H7 (cell line): Measurements from ENCODE around the gene CD6. TPM values are rescaled to one million over a fixed set of nuclear protein-coding genes. Genes with fewer than 3 reads are reported as not detected.
A peak's percentile ranks its signal among the peaks of the same experiment; 100 is the strongest.

Experiments used
- DNase-seq: peaks from one replicate; pipeline ENCODE4 v3.0.0; 2012
- H3K27me3 ChIP-seq: 2 replicates; pipeline ENCODE4 v1.6.0; 2011; ENCODE audit warnings: mild to moderate bottlenecking, low read length; ENCODE audit not compliant: control insufficient read depth, insufficient read depth
- H3K36me3 ChIP-seq: replicated peaks from 2 replicates; pipeline ENCODE4 v1.5.1; 2011; ENCODE audit warnings: low read length; ENCODE audit not compliant: control insufficient read depth, insufficient read depth
- H3K4me3 ChIP-seq: 2 replicates; pipeline ENCODE4 v1.5.1; 2011; ENCODE audit warnings: low read depth, mild to moderate bottlenecking, control low read depth, low read length, moderate library complexity; ENCODE audit not compliant: insufficient read depth
- total RNA-seq: library from RNA; depleted of rRNA; stranded (reverse); fragments of >200 nt; shearing (Covaris generic); gene quantifications from 2 replicates; pipeline ENCODE4 v1.2.3, GENCODE V29; 2014

The CD6 gene
- total RNA-seq, 1 experiment from 2014 or later, result not detected

- Histone ChIP-seq H3K4me3 (no peak overlapping the region), H3K27me3 (no peaks in the 10 kb centered on the region), H3K36me3 (no peaks in the 10 kb centered on the region)
- no peak for DNase-seq
Measured at GRCh38 chr11:60977836-60978235, 6.4 kb downstream of the CD6 start.

- no peak for DNase-seq
- Histone ChIP-seq H3K4me3 (no peak overlapping the region), H3K27me3 (no peaks in the 10 kb centered on the region), H3K36me3 (no peaks in the 10 kb centered on the region)
Measured at GRCh38 chr11:60978546-60979380, 7.3 kb downstream of the CD6 start.

GRCh38 chr11:60981515-60981914, 10.0 kb downstream of the CD6 start:
- Histone ChIP-seq H3K4me3 (no peak overlapping the region), H3K36me3 (no peaks in the 10 kb centered on the region), H3K27me3 (no peaks in the 10 kb centered on the region)
- no peak for DNase-seq

- Histone ChIP-seq H3K36me3 (no peaks in the 10 kb centered on the region), H3K27me3 (no peaks in the 10 kb centered on the region), H3K4me3 (no peak overlapping the region)
- no peak for DNase-seq
Measured at GRCh38 chr11:60982184-60982583, 10.7 kb downstream of the CD6 start.

GRCh38 chr11:60984149-60984548, 12.7 kb downstream of the CD6 start:
- DNase-seq, result no peak

GRCh38 chr11:60984636-60985035, 13.2 kb downstream of the CD6 start:
- H3K27me3 ChIP-seq, result no peaks in the 10 kb centered on the region
- H3K4me3 ChIP-seq, result no peak overlapping the region
- no peaks in the 10 kb centered on the region for H3K36me3 ChIP-seq
- peak; percentile 55 for DNase-seq

More at GRCh38 chr11:60984149-60984548, 12.7 kb downstream of the CD6 start:
- H3K36me3 ChIP-seq, result no peaks in the 10 kb centered on the region
- no peaks in the 10 kb centered on the region for H3K27me3 ChIP-seq
- no peak overlapping the region for H3K4me3 ChIP-seq

- no peaks in the 10 kb centered on the region for H3K36me3 ChIP-seq
- H3K27me3 ChIP-seq, result no peaks in the 10 kb centered on the region
- H3K4me3 ChIP-seq, result no peak overlapping the region
- no peak for DNase-seq
Measured at GRCh38 chr11:60985501-60985900, 14.0 kb downstream of the CD6 start.

GRCh38 chr11:60985991-60986915, 14.8 kb downstream of the CD6 start:
- no peak for DNase-seq
- no peaks in the 10 kb centered on the region for H3K36me3 ChIP-seq
- no peaks in the 10 kb centered on the region for H3K27me3 ChIP-seq
- H3K4me3 ChIP-seq, result no peak overlapping the region

GRCh38 chr11:60987577-60988277, 16.2 kb downstream of the CD6 start:
- no peak for DNase-seq
- H3K27me3 ChIP-seq, result no peaks in the 10 kb centered on the region

GRCh38 chr11:60988658-60989057, 17.2 kb downstream of the CD6 start:
- DNase-seq, result no peak
- H3K36me3 ChIP-seq, result no peaks in the 10 kb centered on the region
- H3K27me3 ChIP-seq, result no peaks in the 10 kb centered on the region
- no peak overlapping the region for H3K4me3 ChIP-seq

More at GRCh38 chr11:60987577-60988277, 16.2 kb downstream of the CD6 start:
- H3K4me3 ChIP-seq, result no peak overlapping the region
- H3K36me3 ChIP-seq, result no peaks in the 10 kb centered on the region

- Histone ChIP-seq H3K36me3 (no peaks in the 10 kb centered on the region), H3K27me3 (no peaks in the 10 kb centered on the region), H3K4me3 (no peak overlapping the region)
- no peak for DNase-seq
Measured at GRCh38 chr11:60989093-60989650, 17.7 kb downstream of the CD6 start.

- no peak for DNase-seq
- Histone ChIP-seq H3K36me3 (no peaks in the 10 kb centered on the region), H3K27me3 (no peaks in the 10 kb centered on the region), H3K4me3 (no peak overlapping the region)
Measured at GRCh38 chr11:60991457-60991856, 20.0 kb downstream of the CD6 start.

GRCh38 chr11:60992842-60993409, 21.4 kb downstream of the CD6 start:
- DNase-seq, result no peak
- no peaks in the 10 kb centered on the region for H3K27me3 ChIP-seq
- H3K4me3 ChIP-seq, result no peak overlapping the region
- no peaks in the 10 kb centered on the region for H3K36me3 ChIP-seq

- Histone ChIP-seq H3K27me3 (no peaks in the 10 kb centered on the region), H3K4me3 (no peak overlapping the region), H3K36me3 (no peaks in the 10 kb centered on the region)
- DNase-seq, result no peak
Measured at GRCh38 chr11:60993615-60994014, 22.1 kb downstream of the CD6 start.
